Inflammatory macrophage (primary cell): ENCODE results near the gene PAX5.

Source experiments
- DNase-seq, 2 donors: peaks; one replicate each; pipeline ENCODE4 v3.0.0-alpha.2; 2020 to 2022

Gene PAX5

DNA sequence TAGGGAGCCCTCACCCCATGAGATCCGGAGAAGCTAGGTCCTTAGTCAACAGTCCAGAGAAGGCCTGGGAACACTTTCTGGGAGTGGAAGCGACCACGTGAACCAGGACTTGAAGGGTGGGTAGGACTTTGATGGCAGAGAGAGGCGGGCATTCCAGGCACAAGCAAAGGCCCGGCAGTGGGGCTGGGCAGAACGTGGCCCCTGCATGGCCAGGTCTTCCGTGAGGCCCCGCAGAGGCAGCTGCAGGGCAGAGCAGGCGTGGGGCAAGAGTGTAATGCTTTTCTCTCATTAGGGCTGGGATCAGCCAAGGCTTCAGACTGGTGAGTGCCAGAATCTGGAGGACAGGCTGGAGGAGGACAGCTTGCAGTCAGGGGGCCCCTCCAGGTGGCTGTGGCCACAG is 184.1 kb downstream of the PAX5 start:
- DNase-seq = no peak

- no peak for DNase-seq
Observed at GRCh38 chr9:36848946-36849345, 185.1 kb downstream of the PAX5 start.

GRCh38 chr9:36847781-36848673 is 186.0 kb downstream of the PAX5 start:
- DNase-seq = no peak

- DNase-seq = no peak
Observed at GRCh38 chr9:36846621-36847020, 187.4 kb downstream of the PAX5 start.

DNA sequence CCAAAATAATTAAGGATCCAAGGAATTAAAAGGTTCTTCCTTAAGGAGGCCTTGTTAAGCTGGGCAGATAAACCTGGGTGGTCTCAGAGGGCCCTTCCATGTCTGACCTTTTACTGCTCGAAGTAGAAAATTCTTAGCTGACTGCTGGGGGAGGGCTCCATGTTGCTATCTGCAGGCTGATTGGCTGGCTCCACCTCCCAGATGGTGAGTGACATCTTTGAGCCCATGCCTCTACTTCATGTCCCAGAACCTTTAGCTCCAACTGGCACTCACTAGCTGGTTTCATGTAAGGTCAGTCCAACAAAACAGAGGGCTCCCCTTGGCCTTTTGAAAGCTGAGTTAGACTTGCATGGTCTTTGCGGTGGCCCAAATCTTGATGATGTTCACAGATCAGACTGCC is 188.2 kb downstream of the PAX5 start:
- DNase-seq = no peak

DNA sequence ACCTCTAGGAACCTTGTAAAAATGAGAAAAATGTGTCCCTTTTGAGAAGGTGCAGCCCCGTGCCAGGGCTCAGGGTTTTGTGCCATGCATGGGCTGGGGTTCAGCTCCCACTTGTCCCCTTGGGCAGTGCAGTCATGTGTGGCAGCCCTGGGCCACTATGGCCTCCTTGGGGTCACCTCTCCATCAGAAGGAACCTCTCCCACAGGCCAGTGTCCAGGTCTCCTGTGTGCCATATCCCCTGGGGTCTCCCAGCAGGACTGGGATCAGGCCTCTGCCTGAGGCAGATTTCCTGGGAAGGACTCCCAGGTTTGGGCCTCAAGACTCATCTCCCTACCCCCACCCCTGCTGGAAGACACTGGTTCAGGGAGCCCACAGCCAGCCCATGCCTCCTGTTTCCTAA is 189.1 kb downstream of the PAX5 start:
- DNase-seq = no peak

DNA sequence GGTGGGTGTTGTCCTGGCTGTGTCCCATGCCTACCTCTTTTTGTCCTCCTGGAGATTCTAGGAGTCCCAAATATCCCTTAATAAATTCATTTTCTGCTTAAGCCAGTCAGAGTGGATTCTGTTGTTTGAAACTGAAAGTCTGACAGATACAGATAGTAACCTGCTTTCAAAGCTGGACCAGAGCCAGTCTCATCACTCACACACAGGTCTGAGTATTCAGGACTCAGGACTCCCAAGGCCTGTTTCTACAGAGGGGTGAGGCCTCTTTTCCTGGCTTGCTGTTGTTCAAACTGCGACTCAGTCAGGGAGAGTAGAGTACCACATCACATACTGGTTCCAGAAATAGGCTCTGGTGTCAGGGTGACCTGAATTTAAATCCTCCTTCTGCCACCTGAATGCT is 190.1 kb downstream of the PAX5 start:
- DNase-seq = no peak

DNA sequence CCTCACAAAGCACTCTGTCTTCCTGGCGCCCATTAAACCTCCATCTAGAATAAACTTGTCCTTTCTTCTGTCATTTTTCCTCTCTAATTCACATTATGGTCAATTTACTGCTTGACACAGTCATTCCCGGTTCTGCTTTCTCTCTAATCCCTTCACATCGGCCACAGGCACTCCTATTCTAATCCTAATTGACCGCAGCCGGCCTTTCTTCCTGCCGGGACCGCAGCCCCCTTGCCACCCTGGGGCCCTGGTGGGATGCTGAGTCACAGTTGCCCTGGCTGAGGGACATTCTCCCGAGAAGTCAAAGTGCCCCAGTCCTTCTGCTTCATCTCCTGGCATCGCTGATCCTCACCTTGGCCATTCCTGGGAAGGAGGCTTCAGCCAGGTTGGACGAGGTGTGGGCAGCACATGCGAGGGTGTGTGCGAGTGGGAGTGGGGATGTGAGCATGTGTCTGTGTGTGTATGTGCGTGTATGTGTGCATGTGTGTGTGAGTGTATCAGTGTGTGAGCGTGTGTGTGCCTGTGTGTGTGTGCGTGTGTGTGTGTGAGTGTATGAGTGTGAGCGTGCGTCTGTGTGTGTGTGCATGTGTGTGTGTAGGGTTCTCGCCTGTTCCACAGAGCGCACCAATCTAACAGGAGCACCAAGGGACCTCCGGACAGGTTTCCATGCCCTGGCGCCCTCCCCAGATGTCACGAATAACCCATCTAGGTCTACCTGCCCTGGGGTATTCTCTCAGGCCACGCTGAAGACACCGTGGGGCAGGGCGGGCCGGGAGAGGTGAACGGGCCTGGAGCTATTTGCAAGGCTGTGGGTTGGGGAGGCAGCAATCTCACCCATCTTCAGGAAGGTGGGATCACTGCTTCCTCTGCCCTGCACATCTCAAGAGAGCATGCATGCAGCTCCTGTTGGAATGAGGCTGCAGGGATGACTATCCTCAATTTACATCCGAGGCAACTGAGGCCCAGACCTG is 191.2 kb downstream of the PAX5 start:
- no peak for DNase-seq

DNA sequence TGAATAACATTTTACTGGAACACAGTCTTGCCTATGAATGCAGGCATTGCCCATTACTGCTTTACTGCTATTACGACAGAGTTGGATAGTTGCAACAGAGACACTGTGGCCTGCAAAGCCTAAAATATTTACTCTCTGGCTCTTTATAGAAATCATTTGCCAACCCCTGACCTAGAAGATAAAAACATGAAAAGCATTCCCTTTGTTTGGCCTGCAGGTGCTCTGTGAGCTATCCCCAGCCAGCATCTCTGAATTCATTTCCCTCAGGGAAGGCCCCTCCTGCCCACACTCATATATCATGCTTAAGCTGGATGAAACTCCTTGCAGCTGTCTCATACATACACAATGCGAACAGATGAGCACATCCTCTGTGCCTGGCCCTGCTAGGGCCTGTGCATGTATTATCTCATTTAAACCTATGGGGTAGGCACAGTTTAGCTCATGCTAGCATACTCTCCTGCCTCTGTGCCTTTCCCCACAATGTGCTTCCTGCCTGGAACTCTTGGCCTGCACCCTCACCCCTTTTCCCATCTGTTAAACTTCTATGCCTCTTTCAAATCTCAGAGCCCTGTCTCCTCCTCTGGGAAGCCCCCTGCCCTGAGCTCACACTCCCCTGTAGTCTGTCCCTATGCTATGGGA is 193.1 kb downstream of the PAX5 start:
- no peak for DNase-seq

DNA sequence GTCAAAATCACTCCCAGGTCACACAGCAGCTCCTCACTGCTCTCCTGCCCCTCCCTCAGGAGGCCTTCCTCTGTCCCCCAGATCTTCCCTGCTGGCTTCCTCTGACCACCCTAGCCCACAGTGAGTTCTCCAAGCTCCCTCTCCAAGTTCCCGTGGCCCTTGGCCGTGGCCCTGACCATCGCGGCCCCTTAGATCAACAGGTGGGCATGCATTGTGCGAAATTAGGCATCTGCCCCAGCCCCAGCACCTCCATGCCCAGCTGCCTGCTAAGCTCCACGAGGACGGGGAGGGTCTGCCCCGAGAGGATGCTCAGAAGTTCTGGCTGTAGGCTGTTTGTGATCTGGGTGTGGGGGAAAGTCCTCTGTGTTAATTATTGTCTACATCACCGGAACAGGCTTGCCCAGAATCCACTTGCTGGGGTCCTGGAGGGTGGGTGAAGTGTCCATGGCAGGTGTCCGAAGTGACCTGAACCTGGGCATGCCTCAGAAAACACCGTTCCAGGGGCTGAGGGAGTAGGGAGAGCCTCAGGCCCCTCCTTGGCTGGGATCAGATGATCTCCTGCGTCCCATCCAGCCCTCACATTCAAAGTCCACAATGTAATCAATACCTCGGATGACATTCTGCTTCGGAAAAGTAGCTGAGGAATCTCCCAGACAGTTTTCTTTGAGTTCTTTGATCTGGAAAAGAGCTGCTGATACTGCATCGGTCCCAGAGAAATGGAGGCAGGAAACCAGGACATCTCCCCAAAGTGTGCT is 194.8 kb downstream of the PAX5 start:
- no peak for DNase-seq

- no peak for DNase-seq
Observed at GRCh38 chr9:36837431-36838405, 196.3 kb downstream of the PAX5 start.

GRCh38 chr9:36836486-36836885 is 197.6 kb downstream of the PAX5 start:
- no peak for DNase-seq

GRCh38 chr9:36835271-36835996 is 198.6 kb downstream of the PAX5 start:
- DNase-seq = no peak

GRCh38 chr9:36834736-36835135 is 199.3 kb downstream of the PAX5 start:
- DNase-seq = no peak

DNA sequence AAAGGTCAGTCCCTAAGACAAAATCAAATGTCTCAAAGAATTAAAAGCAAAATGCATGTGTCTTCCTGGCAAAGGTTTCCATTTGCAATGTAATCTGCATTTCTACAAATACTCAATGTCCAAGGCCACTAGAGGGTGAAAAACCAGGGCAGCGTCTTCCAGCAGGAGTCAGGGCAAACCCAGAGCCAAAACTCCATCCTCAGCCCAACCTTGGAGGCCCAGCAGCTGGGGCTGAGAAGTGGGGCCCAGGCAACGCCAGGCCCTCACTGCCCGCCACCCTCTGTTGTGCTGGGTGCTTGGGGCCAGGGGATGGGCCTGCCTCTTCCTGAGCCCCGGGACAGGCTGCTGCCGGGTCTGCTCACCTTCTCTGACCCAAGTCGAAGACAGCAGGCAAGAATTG is 200.1 kb downstream of the PAX5 start:
- no peak for DNase-seq

GRCh38 chr9:36832164-36832795 is 201.8 kb downstream of the PAX5 start:
- no peak for DNase-seq

DNA sequence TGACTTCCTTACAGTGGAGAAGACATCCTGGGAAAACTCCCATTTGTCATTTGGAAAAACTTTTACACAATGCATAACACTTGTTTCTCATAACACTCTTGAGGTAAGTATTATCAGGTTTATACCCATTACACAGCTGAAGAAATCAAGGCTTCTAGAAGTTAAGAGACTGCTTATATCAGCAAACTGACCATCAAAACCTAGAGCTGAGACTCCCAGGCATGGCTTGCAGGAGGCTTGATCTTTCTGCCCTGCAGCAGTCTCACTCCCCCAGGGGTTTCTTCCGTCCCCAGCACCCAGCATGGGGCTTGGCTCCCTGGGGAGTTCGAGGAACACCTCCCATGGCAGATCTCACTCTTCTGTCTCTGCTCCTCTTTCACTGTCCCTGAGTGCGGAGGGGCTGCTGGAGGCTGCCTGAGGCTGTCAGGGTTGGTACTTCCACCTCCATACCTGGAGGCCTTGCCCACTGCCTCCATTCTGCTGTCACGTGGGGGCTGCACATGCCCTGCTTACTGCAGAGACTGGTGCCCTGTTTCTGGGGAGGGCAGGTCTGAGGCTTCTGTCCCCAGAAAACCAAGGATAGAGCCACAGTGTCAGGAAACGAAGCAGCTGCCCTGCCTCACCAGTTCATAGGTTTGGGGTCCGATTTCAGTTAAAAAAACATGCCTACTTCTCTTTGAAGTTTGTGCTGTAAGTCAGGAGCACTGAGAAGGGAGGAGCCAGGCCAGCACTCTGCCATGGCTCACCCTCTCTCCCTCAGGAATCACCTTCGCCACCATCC is 202.5 kb downstream of the PAX5 start:
- DNase-seq = no peak

DNA sequence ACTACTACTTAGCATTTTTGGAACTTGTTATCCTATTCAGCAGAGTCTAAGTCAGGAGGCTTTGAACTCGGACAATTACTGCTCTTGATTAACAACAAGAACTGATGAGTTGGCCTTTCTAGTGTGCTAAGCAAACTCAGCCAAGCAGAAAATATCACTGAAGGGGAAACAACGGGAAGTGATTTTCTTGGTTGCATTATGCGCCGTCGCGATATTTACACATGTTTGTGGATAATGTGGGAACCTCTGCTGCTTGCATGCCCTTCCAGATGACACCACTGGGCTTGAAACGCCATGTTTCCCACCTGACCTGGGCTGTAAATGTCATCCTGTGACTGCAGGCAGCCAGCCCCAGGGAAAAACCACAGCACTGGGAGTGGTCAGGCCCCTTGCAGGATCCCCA is 205.5 kb downstream of the PAX5 start:
- no peak for DNase-seq

- DNase-seq = no peak
Observed at GRCh38 chr9:36827593-36827992, 206.5 kb downstream of the PAX5 start.
